Osteoblast (primary cell): ENCODE results near the gene TIPIN. TPM values are rescaled to one million over a fixed set of nuclear protein-coding genes. Genes with fewer than 3 reads are reported as not detected.

Experiments used
- DNase-seq: peaks from one replicate; pipeline ENCODE4 v3.0.0; 2011; ENCODE audit warnings: low spot score, mixed read lengths; ENCODE audit not compliant: insufficient read length; ENCODE audit errors: missing footprints
- H2AFZ ChIP-seq: 2 replicates; pipeline ENCODE4 v1.6.0; 2011; ENCODE audit warnings: mild to moderate bottlenecking, low read length
- H3K27ac ChIP-seq: 2 replicates; pipeline ENCODE4 v1.5.1; 2011; ENCODE audit warnings: mild to moderate bottlenecking, low read depth, low read length, moderate library complexity
- H3K27me3 ChIP-seq: 2 replicates; pipeline ENCODE4 v1.6.0; 2012; ENCODE audit warnings: mild to moderate bottlenecking, control low read depth, inconsistent platforms, low read length, moderate library complexity; ENCODE audit not compliant: insufficient read depth
- H3K36me3 ChIP-seq: 2 replicates; pipeline ENCODE4 v1.5.1; 2011; ENCODE audit warnings: mild to moderate bottlenecking, low read length, control low read depth, moderate library complexity; ENCODE audit not compliant: insufficient read depth
- H3K4me1 ChIP-seq: 2 replicates; pipeline ENCODE4 v1.5.1; 2011; ENCODE audit warnings: mild to moderate bottlenecking, low read length, control low read depth, moderate library complexity; ENCODE audit not compliant: insufficient read depth
- H3K4me2 ChIP-seq: 2 replicates; pipeline ENCODE4 v1.6.0; 2011; ENCODE audit warnings: mild to moderate bottlenecking, low read length; ENCODE audit not compliant: insufficient read depth
- H3K4me3 ChIP-seq: fragments of 200-600 bp; sonication (generic); 3 replicates; pipeline ENCODE4 v1.5.1; 2012; ENCODE audit warnings: mild to moderate bottlenecking, low read length, inconsistent platforms; ENCODE audit not compliant: insufficient read depth
- H3K79me2 ChIP-seq: 2 replicates; pipeline ENCODE4 v1.6.0; 2012; ENCODE audit warnings: mild to moderate bottlenecking, low read length, control low read depth, inconsistent platforms; ENCODE audit not compliant: insufficient read depth
- H3K9me3 ChIP-seq: 2 replicates; pipeline ENCODE4 v1.5.1; 2011; ENCODE audit warnings: low read depth, low read length, control low read depth
- H4K20me1 ChIP-seq: 2 replicates; pipeline ENCODE4 v1.6.0; 2012; ENCODE audit warnings: mild to moderate bottlenecking, low read length, control low read depth; ENCODE audit not compliant: insufficient read depth
- CTCF ChIP-seq: IDR thresholded peaks from 2 replicates; pipeline ENCODE4 v1.5.1; 2011; ENCODE audit warnings: mild to moderate bottlenecking, low read depth, low read length, moderate library complexity; ENCODE audit errors: extremely low read depth
- total RNA-seq: library from RNA; depleted of rRNA; stranded (reverse); fragments of >200 nt; gene quantifications from 2 replicates; pipeline ENCODE4 v1.2.3, GENCODE V29; 2012

The TIPIN gene
- total RNA-seq, 1 donor: 9.0 TPM

DNA sequence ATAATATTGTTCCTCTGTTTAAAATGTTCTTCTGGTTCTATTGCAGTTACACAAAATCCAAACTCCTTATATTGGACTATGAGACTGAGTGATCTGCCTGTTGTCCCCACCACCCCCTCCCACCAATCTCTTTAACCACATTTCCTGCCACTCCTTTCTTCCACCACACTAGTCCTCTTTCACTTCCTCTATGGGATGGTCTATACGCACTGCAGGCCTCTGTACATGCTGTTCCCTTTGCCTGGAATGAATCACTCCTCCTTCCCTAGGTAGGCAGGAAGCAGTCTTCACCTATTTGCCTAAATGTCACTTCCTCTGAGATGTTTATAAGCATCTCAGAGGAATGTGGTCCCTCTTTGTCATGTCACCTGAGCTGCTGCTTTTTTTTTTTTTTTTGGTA lies 34.2 kb upstream of the TIPIN start:
- H2AFZ ChIP-seq: no peak overlapping the region
- no peaks in the 10 kb centered on the region for H3K27me3 ChIP-seq
- peaks cover 83% of the 10 kb centered on the region for H3K79me2 ChIP-seq
- H3K27ac ChIP-seq: no peak overlapping the region
- H3K4me1 ChIP-seq: peaks cover 24% of the 10 kb centered on the region
- H3K36me3 ChIP-seq: no peaks in the 10 kb centered on the region
- no peaks in the 10 kb centered on the region for H3K9me3 ChIP-seq
- peaks cover 53% of the 10 kb centered on the region for H4K20me1 ChIP-seq
- H3K4me3 ChIP-seq: no peak overlapping the region
- DNase-seq: no peak
- no peak for TF ChIP-seq CTCF
- no peak overlapping the region for H3K4me2 ChIP-seq

DNA sequence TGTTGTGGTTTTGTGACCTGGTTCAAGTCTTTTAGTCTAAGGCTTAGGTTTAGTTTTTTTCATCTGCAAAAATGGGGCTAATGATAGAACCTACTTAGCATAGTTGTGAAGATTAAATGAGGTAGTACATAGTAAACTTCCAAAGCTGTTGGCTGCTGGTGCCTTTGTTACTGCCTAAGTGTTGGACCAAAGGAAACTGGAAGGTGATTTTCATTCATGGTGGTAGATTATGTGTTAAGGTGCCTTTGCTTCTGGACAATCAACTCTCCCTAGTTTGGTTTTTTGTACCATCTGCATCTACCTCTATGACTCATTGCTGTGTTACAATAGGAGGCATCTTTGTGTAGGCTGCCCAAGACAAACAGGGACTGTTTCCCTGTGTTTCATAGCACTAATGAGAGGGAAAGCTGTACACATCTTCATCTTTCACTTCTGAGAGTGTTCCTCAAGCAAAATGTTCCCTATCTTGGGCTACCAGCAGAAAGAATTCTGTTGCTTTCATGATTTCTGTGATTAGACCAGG lies 33.4 kb upstream of the TIPIN start:
- no peak overlapping the region for H3K4me2 ChIP-seq
- H4K20me1 ChIP-seq: peaks cover 45% of the 10 kb centered on the region
- H3K27me3 ChIP-seq: no peaks in the 10 kb centered on the region
- peaks cover 24% of the 10 kb centered on the region for H3K4me1 ChIP-seq
- H3K9me3 ChIP-seq: no peaks in the 10 kb centered on the region
- H3K27ac ChIP-seq: no peak overlapping the region
- no peak for TF ChIP-seq CTCF
- H3K4me3 ChIP-seq: no peak overlapping the region
- no peak for DNase-seq
- H3K79me2 ChIP-seq: peaks cover 79% of the 10 kb centered on the region
- H3K36me3 ChIP-seq: no peaks in the 10 kb centered on the region
- no peak overlapping the region for H2AFZ ChIP-seq

GRCh38 chr15:66389098-66389858 lies 32.8 kb upstream of the TIPIN start:
- Histone ChIP-seq H3K27me3 (no peaks in the 10 kb centered on the region), H2AFZ (no peak overlapping the region), H3K79me2 (peaks cover 74% of the 10 kb centered on the region), H3K4me2 (no peak overlapping the region), H3K9me3 (no peaks in the 10 kb centered on the region), H4K20me1 (peaks cover 41% of the 10 kb centered on the region), H3K27ac (no peak overlapping the region), H3K4me3 (no peak overlapping the region), H3K36me3 (no peaks in the 10 kb centered on the region), H3K4me1 (peaks cover 24% of the 10 kb centered on the region)
- no peak for TF ChIP-seq CTCF
- DNase-seq: no peak

DNA sequence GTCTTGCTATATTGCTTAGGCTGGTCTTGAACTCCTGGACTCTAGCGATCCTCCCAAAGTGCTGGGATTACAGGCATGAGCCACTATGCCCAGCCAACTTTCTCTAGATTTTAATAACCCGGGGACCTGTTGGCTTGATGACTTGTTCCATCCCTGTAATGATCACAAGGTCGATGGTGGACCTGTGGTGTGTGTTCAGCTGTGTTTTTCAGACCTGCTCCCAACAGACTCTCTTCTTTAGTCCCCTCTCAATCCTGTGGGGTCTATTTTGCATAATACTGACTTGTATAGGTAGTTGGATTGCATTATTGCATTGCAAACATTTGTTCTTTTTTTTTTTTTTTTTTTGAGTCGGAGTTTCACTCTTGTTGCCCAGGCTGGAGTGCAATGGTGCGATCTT lies 32.1 kb upstream of the TIPIN start:
- Histone ChIP-seq H3K27me3 (no peaks in the 10 kb centered on the region), H3K4me3 (no peak overlapping the region), H3K9me3 (no peaks in the 10 kb centered on the region), H2AFZ (no peak overlapping the region), H3K79me2 (peaks cover 67% of the 10 kb centered on the region), H4K20me1 (peaks cover 37% of the 10 kb centered on the region), H3K36me3 (no peaks in the 10 kb centered on the region), H3K4me2 (peak overlapping the region; percentile 99), H3K4me1 (peaks cover 24% of the 10 kb centered on the region), H3K27ac (peak overlapping the region; percentile 94)
- TF ChIP-seq CTCF: no peak
- no peak for DNase-seq
